OCI-LY3 (cell line): ENCODE measurements around the gene FADS3.

Source experiments
- H2AFZ ChIP-seq: fragments of 200-600, 300-600 bp; shearing (Covaris generic); 2 replicates; pipeline ENCODE4 v1.6.0; 2014; ENCODE audit warnings: antibody characterized with exemption, low read depth, low read length
- H3K27ac ChIP-seq: fragments of 200-600, 300-600 bp; sonication (generic); 2 replicates; pipeline ENCODE4 v1.5.1; 2014; ENCODE audit warnings: mild to moderate bottlenecking, low read length, moderate library complexity, mixed read lengths
- H3K27me3 ChIP-seq: fragments of 200-600, 300-600 bp; sonication (generic); 2 replicates; pipeline ENCODE4 v1.6.1; 2014; ENCODE audit warnings: low read depth, low read length, mixed read lengths
- H3K36me3 ChIP-seq: fragments of 200-600, 300-600 bp; sonication (generic); replicated peaks from 2 replicates; pipeline ENCODE3; 2014; ENCODE audit warnings: low read depth, low read length, mixed read lengths
- H3K4me1 ChIP-seq: fragments of 300-600, 200-600 bp; sonication (generic); 2 replicates; pipeline ENCODE4 v1.6.1; 2014; ENCODE audit warnings: low read length, mixed read lengths
- H3K4me2 ChIP-seq: fragments of 200-600, 300-600 bp; sonication (generic); 2 replicates; pipeline ENCODE4 v1.6.1; 2014; ENCODE audit warnings: low read length, mixed read lengths
- H3K4me3 ChIP-seq: fragments of 300-600, 200-600 bp; sonication (generic); 2 replicates; pipeline ENCODE4 v1.5.1; 2014; ENCODE audit warnings: antibody characterized with exemption, mild to moderate bottlenecking, low read length, moderate library complexity
- H3K79me2 ChIP-seq: fragments of 300-600, 200-600 bp; shearing (Covaris generic); 2 replicates; pipeline ENCODE4 v1.6.1; 2014; ENCODE audit warnings: mild to moderate bottlenecking, low read length, mixed read lengths
- H3K9ac ChIP-seq: fragments of 300-600, 200-600 bp; shearing (Covaris generic); 2 replicates; pipeline ENCODE4 v1.6.0; 2014; ENCODE audit warnings: mild to moderate bottlenecking, low read length, moderate library complexity
- H3K9me3 ChIP-seq: fragments of 200-600, 300-600 bp; shearing (Covaris generic); 2 replicates; pipeline ENCODE4 v1.6.1; 2014; ENCODE audit warnings: low read length, mixed read lengths; ENCODE audit not compliant: insufficient read depth
- H4K20me1 ChIP-seq: fragments of 200-600, 300-600 bp; sonication (generic); 2 replicates; pipeline ENCODE4 v1.6.1; 2016; ENCODE audit warnings: low read length, mixed read lengths; ENCODE audit not compliant: insufficient read depth
- CTCF ChIP-seq: fragments of 200-600, 300-600 bp; sonication (generic); IDR thresholded peaks from 2 replicates; pipeline ENCODE4 v1.5.1; 2014; ENCODE audit warnings: antibody characterized with exemption, low read length, low read depth
- EZH2phosphoT487 ChIP-seq: fragments of 200-600 bp; shearing (Covaris generic); IDR thresholded peaks from 2 replicates; pipeline ENCODE4 v1.6.1; 2018; ENCODE audit warnings: antibody characterized with exemption, mixed run types, low read depth

FADS3 gene

GRCh38 chr11:61855939-61856680 is 35.2 kb downstream of the FADS3 start:
- peaks cover 75% of the 10 kb centered on the region for H3K36me3 ChIP-seq
- H3K27ac ChIP-seq = no peak overlapping the region

GRCh38 chr11:61854966-61855714 is 36.2 kb downstream of the FADS3 start:
- TF ChIP-seq CTCF (no peak), EZH2phosphoT487 (no peak)
- peaks cover 11% of the 10 kb centered on the region; the same call in 1 of the 2 replicates for H4K20me1 ChIP-seq
- no peak overlapping the region for H2AFZ ChIP-seq
- H3K9me3 ChIP-seq = no peaks in the 10 kb centered on the region
- H3K4me1 ChIP-seq = no peaks in the 10 kb centered on the region
- H3K79me2 ChIP-seq = no peaks in the 10 kb centered on the region
- no peaks in the 10 kb centered on the region for H3K27me3 ChIP-seq
- no peak overlapping the region for H3K9ac ChIP-seq
- H3K4me2 ChIP-seq = no peak overlapping the region
- H3K36me3 ChIP-seq = peaks cover 75% of the 10 kb centered on the region
- H3K27ac ChIP-seq = no peak overlapping the region
- no peak overlapping the region for H3K4me3 ChIP-seq

More at GRCh38 chr11:61855939-61856680, 35.2 kb downstream of the FADS3 start:
- Histone ChIP-seq H3K4me2 (no peak overlapping the region), H3K27me3 (no peaks in the 10 kb centered on the region), H3K79me2 (no peaks in the 10 kb centered on the region), H3K9me3 (no peaks in the 10 kb centered on the region), H3K4me3 (no peak overlapping the region), H3K4me1 (no peaks in the 10 kb centered on the region), H2AFZ (no peak overlapping the region), H4K20me1 (peaks cover 11% of the 10 kb centered on the region; the same call in 1 of the 2 replicates), H3K9ac (no peak overlapping the region)
- no peak for TF ChIP-seq EZH2phosphoT487
- no peak for TF ChIP-seq CTCF

- no peaks in the 10 kb centered on the region for H3K79me2 ChIP-seq
- no peaks in the 10 kb centered on the region for H3K9me3 ChIP-seq
- peaks cover 75% of the 10 kb centered on the region for H3K36me3 ChIP-seq
- H3K27ac ChIP-seq = no peak overlapping the region
- no peaks in the 10 kb centered on the region for H3K27me3 ChIP-seq
- no peak overlapping the region for H3K4me3 ChIP-seq
- no peak for TF ChIP-seq CTCF
- no peak for TF ChIP-seq EZH2phosphoT487
- no peak overlapping the region for H2AFZ ChIP-seq
- peaks cover 11% of the 10 kb centered on the region; the same call in 1 of the 2 replicates for H4K20me1 ChIP-seq
- no peak overlapping the region for H3K9ac ChIP-seq
- no peaks in the 10 kb centered on the region for H3K4me1 ChIP-seq
- H3K4me2 ChIP-seq = no peak overlapping the region
These were observed 37.0 kb downstream of the FADS3 start for GRCh38 chr11:61854206-61854895.

GRCh38 chr11:61853698-61854169 is 37.6 kb downstream of the FADS3 start:
- Histone ChIP-seq H3K27me3 (no peaks in the 10 kb centered on the region), H3K9me3 (no peaks in the 10 kb centered on the region), H3K27ac (no peak overlapping the region), H2AFZ (no peak overlapping the region), H4K20me1 (peaks cover 11% of the 10 kb centered on the region; the same call in 1 of the 2 replicates), H3K4me2 (no peak overlapping the region), H3K79me2 (no peaks in the 10 kb centered on the region), H3K9ac (no peak overlapping the region), H3K4me3 (no peak overlapping the region), H3K4me1 (no peaks in the 10 kb centered on the region), H3K36me3 (peaks cover 78% of the 10 kb centered on the region)
- TF ChIP-seq EZH2phosphoT487 (no peak), CTCF (no peak)
